Fibroblast of villous mesenchyme (primary cell): Measurements from ENCODE around the gene SMARCB1. TPM values are rescaled to one million over a fixed set of nuclear protein-coding genes. Genes with fewer than 3 reads are reported as not detected.

ENCODE experiments used
- DNase-seq: peaks from one replicate; pipeline ENCODE4 v3.0.0-alpha.2; 2010; ENCODE audit warnings: low read depth
- H3K4me3 ChIP-seq: 2 replicates; pipeline ENCODE4 v1.5.1; 2011; ENCODE audit warnings: low read depth, mild to moderate bottlenecking, low read length
- total RNA-seq: library from RNA; depleted of rRNA; stranded (reverse); fragments of >200 nt; gene quantifications from 2 replicates; pipeline ENCODE4 v1.2.3, GENCODE V29; 2012
- TF ChIP-seq, protein P1 (sequence below): IDR thresholded peaks from 2 replicates; pipeline ENCODE4 v1.5.1; 2012; ENCODE audit warnings: low read depth, mild to moderate bottlenecking, low read length; ENCODE audit not compliant: insufficient read depth

Gene SMARCB1
- total RNA-seq, 1 donor: 61.7 TPM

DNA sequence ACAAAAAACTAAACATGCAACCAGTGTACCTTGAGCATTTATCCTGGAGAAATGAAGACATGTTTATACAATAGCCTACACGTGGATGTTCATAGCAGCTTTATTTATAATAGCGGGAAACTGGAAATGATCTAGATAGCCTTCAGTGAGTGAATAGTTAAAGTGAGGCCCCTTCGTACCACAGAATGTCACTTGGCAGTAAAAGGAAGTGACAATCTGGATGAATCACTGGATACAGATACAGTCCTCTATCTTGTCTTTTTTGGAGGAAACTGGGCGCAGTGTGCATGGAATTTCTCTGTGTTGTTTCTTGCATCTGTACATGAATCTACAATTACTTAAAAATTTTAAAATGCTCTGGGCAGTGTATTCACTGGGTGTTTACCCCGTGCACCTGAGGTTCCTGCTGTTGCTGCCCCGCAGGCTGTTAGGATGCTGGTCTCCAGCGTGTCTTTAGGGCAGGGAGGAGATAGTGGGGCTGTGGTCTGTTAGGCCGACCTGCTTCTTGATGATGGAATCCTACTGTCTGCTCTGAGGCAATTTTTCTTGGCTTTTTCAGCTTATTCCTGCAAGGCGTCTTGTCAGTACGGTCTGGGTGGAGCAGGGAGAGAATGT, 28.9 kb downstream of the SMARCB1 start:
- no peak overlapping the region for H3K4me3 ChIP-seq
- TF ChIP-seq, protein P1, sequence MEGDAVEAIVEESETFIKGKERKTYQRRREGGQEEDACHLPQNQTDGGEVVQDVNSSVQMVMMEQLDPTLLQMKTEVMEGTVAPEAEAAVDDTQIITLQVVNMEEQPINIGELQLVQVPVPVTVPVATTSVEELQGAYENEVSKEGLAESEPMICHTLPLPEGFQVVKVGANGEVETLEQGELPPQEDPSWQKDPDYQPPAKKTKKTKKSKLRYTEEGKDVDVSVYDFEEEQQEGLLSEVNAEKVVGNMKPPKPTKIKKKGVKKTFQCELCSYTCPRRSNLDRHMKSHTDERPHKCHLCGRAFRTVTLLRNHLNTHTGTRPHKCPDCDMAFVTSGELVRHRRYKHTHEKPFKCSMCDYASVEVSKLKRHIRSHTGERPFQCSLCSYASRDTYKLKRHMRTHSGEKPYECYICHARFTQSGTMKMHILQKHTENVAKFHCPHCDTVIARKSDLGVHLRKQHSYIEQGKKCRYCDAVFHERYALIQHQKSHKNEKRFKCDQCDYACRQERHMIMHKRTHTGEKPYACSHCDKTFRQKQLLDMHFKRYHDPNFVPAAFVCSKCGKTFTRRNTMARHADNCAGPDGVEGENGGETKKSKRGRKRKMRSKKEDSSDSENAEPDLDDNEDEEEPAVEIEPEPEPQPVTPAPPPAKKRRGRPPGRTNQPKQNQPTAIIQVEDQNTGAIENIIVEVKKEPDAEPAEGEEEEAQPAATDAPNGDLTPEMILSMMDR: no peak
- no peak for DNase-seq

DNA sequence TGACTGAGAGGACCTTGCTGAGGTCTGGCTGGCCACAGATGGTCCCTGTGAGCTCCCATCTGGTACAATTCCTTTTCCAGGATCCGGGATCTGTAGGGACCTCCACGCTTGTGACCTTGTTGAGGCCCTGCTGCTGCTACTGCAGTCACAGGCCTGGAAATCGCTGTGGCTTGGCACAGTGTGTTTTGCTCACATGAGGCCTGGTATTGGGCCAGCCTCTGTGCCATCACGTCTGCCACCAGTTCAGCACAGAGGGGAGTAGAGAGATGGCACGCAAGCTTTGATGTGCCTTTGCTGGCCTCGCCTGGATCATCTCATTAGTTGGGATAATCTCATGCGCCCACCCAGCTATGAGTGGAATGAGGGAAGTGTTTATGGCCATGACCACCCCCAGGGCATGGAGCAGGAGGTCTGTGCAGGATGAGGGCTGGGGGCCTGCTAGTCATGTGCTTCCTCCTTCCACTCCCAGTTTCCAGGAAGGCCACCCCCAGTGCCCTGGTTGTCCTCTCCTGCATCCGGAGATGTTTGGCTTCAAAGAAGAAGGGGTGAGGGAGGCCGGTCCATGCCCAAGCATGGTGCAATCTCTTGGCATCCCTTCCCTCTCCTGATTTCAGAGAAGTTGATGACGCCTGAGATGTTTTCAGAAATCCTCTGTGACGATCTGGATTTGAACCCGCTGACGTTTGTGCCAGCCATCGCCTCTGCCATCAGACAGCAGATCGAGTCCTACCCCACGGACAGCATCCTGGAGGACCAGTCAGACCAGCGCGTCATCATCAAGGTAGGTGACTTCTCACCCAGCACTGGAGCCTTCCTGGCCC, 29.6 kb downstream of the SMARCB1 start:
- no peak for DNase-seq
- no peak overlapping the region for H3K4me3 ChIP-seq
- TF ChIP-seq, protein P1: no peak

DNA sequence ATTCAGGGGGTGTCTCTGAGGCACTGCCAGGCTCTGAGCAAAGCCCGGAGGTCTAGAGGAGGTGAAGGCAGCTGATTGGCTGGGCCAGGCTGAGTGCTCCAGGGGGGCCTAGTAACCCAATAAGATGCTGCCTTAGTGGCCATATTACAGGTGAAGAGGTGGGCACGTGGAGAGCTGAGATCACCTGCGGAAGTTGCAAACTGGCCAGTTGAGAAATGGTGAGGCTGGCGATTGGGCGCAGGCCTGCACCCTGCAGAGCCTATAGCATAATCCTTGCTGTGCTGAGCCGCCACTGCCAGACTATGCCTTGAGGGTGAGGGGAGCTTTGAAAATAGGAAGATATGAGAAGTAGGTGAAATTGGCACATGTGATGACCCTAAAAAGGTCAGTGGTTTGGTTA, 30.4 kb downstream of the SMARCB1 start:
- no peak overlapping the region for H3K4me3 ChIP-seq
- TF ChIP-seq, protein P1: no peak
- no peak for DNase-seq

DNA sequence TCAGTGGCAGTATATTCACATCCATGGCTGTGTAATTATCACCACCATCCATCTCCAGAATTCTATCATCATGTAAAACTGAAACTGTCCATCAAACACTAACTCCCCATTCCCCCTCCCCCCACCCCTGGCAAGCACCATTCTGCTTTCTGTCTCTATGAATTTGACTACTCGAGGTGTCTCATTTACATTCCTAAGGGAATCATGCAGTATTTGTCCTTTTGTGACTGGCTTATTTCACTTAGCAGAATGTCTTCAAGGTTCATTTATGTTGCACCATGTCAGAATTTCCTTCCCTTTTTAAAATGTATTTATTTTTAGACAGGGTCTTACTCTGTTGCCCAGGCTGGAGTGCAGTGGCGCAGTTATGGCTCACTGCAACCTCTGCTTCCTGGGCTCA, 31.8 kb downstream of the SMARCB1 start:
- DNase-seq: no peak
- TF ChIP-seq, protein P1: no peak
- no peak overlapping the region for H3K4me3 ChIP-seq

DNA sequence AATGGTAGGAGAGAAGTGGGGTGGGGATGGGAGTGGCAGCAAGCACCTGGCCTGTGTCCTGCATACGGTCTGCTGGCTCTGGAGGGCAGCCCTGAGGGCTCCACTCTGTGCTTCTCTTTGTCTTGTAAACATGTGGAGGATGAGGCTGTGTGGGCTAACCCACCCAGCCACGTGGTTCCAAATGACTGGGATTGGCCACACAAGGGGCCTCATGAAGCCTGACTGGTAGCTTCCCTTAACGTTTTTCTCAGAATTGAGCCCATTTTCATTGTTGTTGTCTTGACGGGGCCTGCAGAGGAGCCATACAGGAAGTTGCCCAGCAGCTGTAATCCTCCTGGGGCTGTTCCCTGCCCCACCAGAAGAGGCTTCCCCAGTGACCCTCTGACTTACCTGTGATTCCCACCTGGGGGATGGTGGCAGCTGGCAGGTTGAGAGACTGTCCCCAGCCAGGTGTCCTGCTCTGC, 34.0 kb downstream of the SMARCB1 start:
- H3K4me3 ChIP-seq: no peak overlapping the region
- TF ChIP-seq, protein P1: no peak
- DNase-seq: no peak

DNA sequence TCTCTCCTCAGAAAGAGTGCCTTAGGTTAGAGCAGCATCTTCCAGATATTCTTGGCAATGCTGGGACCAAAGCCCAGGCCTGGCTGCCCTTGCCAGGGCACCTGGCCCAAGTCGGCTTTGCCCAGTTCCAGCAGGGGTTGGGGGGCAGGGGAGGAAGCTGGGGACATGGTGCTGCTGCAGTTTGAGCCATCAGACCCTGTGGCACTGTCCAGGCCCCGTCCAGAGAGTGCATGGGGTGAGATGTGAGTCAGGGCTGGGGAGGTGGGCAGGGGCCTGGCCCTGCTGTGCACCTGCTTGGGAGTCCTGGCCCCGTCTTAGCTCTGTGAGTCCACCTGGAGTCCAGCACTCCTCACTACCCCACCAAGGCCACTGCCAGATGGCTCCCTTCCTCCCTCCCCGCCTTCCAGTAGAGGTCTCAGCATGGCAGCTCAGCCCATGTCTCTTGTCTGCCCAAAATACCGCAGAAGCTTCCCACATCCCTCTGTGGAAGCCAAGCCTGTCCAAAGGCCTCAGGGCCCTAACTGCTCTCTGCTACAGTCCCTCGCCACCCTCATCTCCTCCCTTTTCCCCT, 35.4 kb downstream of the SMARCB1 start:
- TF ChIP-seq, protein P1: no peak
- no peak for DNase-seq
- H3K4me3 ChIP-seq: no peak overlapping the region
